ENCODE measurements around the gene KDM2B. TPM values are rescaled to one million over a fixed set of nuclear protein-coding genes. Genes with fewer than 3 reads are reported as not detected.
"Not testable (repeated sequence)": the region's sequence is repeated elsewhere in the genome, so short reads cannot be mapped to it uniquely, and the experiment has no call there.

The KDM2B gene
- total RNA-seq, 1 donor from 2014 or later: 236 TPM

DNA sequence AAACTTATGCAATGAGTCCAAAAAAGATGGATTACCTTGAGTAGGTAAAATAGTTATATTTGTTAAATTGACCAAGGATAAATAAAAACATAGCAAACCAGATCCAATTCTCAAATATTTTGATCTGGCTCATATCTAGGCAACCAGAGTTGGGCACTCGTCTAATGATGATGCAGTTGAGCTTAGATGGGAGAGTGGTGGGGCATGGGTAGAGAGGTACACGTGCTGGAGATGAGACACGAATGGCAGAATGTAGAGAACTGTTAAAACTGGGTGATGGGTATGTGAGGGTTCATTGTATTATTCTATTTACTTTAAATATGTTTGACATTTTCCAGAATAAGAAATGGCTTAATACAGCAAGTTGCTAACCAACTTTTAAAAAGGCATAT, 188.5 kb downstream of the KDM2B start:
- no peaks in the 10 kb centered on the region for H3K27me3 Mint-ChIP-seq
- H3K4me3 Mint-ChIP-seq: no peak overlapping the region
- H3K4me1 Mint-ChIP-seq: peaks cover 9% of the 10 kb centered on the region
- ChIA-PET POLR2A (interaction anchor here (0.7 to 2.4 kb wide), 2 partner anchors 8 to 54 kb away, joined by 5 to 14 read pairs; partner anchors contain the start of gene RNF34), CTCF (no interaction called here)
- H3K36me3 Mint-ChIP-seq (ENCODE audit: low read depth): no peaks in the 10 kb centered on the region
- DNase-seq (no peak), ATAC-seq (ENCODE audit: low read depth) (no peak)
- no peak overlapping the region for H3K27ac Mint-ChIP-seq
- intact Hi-C loops (cut with micrococcal nuclease): no loop called here
- H3K9me3 Mint-ChIP-seq: no peaks in the 10 kb centered on the region
- TF ChIP-seq, protein P1, sequence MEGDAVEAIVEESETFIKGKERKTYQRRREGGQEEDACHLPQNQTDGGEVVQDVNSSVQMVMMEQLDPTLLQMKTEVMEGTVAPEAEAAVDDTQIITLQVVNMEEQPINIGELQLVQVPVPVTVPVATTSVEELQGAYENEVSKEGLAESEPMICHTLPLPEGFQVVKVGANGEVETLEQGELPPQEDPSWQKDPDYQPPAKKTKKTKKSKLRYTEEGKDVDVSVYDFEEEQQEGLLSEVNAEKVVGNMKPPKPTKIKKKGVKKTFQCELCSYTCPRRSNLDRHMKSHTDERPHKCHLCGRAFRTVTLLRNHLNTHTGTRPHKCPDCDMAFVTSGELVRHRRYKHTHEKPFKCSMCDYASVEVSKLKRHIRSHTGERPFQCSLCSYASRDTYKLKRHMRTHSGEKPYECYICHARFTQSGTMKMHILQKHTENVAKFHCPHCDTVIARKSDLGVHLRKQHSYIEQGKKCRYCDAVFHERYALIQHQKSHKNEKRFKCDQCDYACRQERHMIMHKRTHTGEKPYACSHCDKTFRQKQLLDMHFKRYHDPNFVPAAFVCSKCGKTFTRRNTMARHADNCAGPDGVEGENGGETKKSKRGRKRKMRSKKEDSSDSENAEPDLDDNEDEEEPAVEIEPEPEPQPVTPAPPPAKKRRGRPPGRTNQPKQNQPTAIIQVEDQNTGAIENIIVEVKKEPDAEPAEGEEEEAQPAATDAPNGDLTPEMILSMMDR (IDR thresholded peaks at IDR 0.05): no peak

DNA sequence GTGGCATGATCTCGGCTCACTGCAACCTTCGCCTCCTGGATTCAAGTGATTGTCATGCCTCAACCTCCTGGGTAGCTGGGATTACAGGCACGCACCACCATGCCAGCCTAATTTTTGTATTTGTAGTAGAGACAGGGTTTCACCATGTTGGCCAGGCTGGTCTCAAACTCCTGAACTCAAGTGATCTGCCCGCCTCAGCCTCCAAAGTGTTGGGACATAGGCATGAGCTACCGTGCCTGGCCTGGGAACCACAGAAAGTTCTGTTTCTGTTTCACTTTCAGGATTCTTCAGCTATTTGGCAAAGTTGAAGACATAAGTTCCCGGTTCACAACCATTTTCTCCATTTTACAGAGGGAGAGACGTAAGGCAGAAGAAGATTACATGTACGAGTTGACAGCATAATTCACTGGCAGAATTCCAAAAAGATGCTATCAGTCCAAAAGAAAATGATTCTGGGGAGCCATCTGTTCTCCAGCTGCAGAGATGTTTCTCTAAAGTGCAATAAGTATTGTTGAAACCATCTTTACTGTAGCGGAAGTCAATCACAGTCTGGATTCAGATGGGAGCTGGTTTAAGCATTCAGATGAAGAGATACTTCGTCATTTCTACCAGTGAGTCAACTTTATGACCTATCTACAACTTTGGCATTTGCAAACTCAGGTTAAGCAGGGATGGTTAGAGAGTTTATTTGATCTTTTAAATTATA, 189.1 kb downstream of the KDM2B start:
- H3K9me3 Mint-ChIP-seq: no peaks in the 10 kb centered on the region
- intact Hi-C loops (cut with micrococcal nuclease): no loop called here
- H3K4me3 Mint-ChIP-seq: peak overlapping the region; percentile 3
- no peaks in the 10 kb centered on the region for H3K36me3 Mint-ChIP-seq (ENCODE audit: low read depth)
- TF ChIP-seq, protein P1 (IDR thresholded peaks at IDR 0.05): no peak
- ATAC-seq (ENCODE audit: low read depth) (peak; percentile 60), DNase-seq (no peak)
- peaks cover 9% of the 10 kb centered on the region for H3K4me1 Mint-ChIP-seq
- POLR2A ChIA-PET: interaction anchor here (0.6 to 2.4 kb wide), 4 partner anchors 9 to 1135 kb away, joined by 3 to 15 read pairs (median 9); partner anchors contain the start of genes KNTC1, RNF34 and RSRC2
- no peaks in the 10 kb centered on the region for H3K27me3 Mint-ChIP-seq
- CTCF ChIA-PET: no interaction called here
- no peak overlapping the region for H3K27ac Mint-ChIP-seq

DNA sequence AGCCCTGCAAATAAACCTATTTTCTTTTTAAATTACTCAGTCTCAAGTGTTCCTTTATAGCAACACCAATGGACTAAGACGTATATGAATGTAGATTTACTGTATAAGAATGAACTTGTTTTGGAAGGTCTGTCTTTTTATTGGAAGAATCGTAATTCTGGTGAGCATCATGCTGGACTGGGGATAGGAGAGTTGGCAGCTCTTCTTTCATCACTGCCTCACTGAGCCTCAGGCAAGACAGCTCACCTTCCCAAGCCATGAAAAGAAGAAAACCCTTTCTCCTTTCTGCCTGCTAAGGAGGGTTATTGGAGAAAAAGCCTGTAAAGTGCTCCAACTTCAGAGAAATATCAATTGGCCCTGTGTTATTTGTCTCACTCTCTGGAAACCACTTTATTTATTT, 190.0 kb downstream of the KDM2B start:
- DNase-seq (no peak), ATAC-seq (ENCODE audit: low read depth) (no peak)
- POLR2A ChIA-PET: interaction anchor here (0.7 to 2.4 kb wide), 3 partner anchors 10 to 1136 kb away, joined by 4 to 15 read pairs (median 14); partner anchors contain the start of genes KNTC1, RNF34 and RSRC2
- Mint-ChIP-seq H3K27me3 (no peaks in the 10 kb centered on the region), H3K9me3 (no peaks in the 10 kb centered on the region), H3K4me1 (peaks cover 9% of the 10 kb centered on the region), H3K36me3 (ENCODE audit: low read depth) (no peaks in the 10 kb centered on the region), H3K4me3 (no peak overlapping the region), H3K27ac (no peak overlapping the region)
- CTCF ChIA-PET: no interaction called here
- TF ChIP-seq, protein P1 (IDR thresholded peaks at IDR 0.05): no peak
- intact Hi-C loops (cut with micrococcal nuclease): no loop called here

DNA sequence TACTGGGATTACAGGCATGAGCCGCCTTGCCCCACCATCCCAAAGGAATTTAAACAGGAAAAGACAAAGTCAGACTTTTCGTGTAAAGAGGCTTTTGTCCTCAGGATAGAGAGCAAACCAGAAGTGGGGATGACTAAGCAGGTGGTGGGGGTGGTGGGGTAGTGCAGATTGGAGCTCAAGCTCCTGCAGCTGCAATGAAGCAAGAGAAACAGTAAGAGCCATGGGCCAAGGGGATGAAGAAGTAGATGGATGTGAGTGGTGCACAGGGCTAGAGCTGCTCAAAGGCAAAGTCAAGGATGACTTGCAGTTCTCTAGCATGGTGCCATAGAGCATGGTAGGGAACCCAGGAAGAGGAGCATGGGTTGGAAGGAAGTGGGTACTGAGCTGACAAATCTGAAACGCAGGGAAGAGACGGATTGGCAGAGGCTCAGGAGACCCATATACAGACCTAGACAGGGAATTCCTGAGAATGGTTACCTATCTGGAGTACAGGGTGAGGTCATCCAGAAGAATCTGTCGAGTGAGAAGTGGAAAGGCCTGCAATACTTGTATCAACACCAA, 192.3 kb downstream of the KDM2B start:
- POLR2A ChIA-PET: interaction anchor here (0.6 kb wide), 1 partner anchor 27 kb away, joined by 3 read pairs; no protein-coding TSS in a partner anchor
- TF ChIP-seq, protein P1 (IDR thresholded peaks at IDR 0.05): no peak
- no peak for ATAC-seq (ENCODE audit: low read depth)

DNA sequence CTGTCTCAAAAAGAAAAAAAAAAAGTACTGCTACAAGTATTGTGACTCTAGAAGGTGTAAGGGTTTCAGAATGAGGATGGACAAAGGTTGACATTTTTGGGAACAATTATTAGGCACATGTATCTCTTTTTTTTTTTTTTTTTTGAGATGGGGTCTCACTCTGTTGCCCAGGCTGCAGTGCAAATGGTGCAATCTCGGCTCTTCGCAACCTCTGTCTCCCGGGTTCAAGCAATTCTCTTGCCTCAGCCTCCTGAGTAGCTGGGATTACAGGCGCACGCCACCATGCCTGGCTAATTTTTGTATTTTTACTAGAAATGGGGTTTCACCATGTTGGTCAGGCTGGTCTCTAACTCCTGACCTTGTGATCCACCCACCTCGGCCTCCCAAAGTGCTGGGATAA, 195.9 kb downstream of the KDM2B start:
- H3K4me3 Mint-ChIP-seq; H3K27me3 Mint-ChIP-seq; CTCF ChIA-PET; H3K36me3 Mint-ChIP-seq (ENCODE audit: low read depth); intact Hi-C loops (cut with micrococcal nuclease); H3K27ac Mint-ChIP-seq; DNase-seq; H3K4me1 Mint-ChIP-seq; ATAC-seq (ENCODE audit: low read depth); H3K9me3 Mint-ChIP-seq: not testable (repeated sequence)
- POLR2A ChIA-PET: interaction anchor here (0.6 kb wide), 1 partner anchor 1039 kb away, joined by 5 read pairs; no protein-coding TSS in a partner anchor

More for the DNA sequence above, 192.3 kb downstream of the KDM2B start:
- CTCF ChIA-PET: no interaction called here
- no peaks in the 10 kb centered on the region for H3K36me3 Mint-ChIP-seq (ENCODE audit: low read depth)
- H3K4me3 Mint-ChIP-seq: no peak overlapping the region
- H3K9me3 Mint-ChIP-seq: no peaks in the 10 kb centered on the region
- intact Hi-C loops (cut with micrococcal nuclease): no loop called here
- DNase-seq: no peak
- H3K4me1 Mint-ChIP-seq: peaks cover 9% of the 10 kb centered on the region
- no peaks in the 10 kb centered on the region for H3K27me3 Mint-ChIP-seq
- no peak overlapping the region for H3K27ac Mint-ChIP-seq

All from activated B cell treated with CpG ODN at 0.5 μM for 24 hours (primary cell).